Activated B cell treated with CpG ODN at 0.5 μM for 24 hours (primary cell): ENCODE data around the gene SKOR2. TPM values are rescaled to one million over a fixed set of nuclear protein-coding genes. Genes with fewer than 3 reads are reported as not detected.
A peak's percentile ranks its signal among the peaks of the same experiment; 100 is the strongest.

Source experiments
- ATAC-seq: fragments of 200-7000 bp; cut with Tn5 transposase; one replicate; pipeline ENCODE4 v1.10.0; 2021; ENCODE audit warnings: low read depth, mild to moderate bottlenecking, moderate library complexity
- CTCF ChIA-PET: fragments of 350-600 bp; sonication (Branson Sonifier 250); formaldehyde crosslinking; loops from one replicate; lab custom pipeline; 2021; ENCODE audit warnings: antibody characterized with exemption; lab: Charles Lee
- POLR2A ChIA-PET: fragments of 350-600 bp; sonication (Branson Sonifier 250); formaldehyde crosslinking; loops from one replicate; lab custom pipeline; 2021; ENCODE audit warnings: antibody characterized with exemption; lab: Charles Lee
- DNase-seq: peaks from one replicate; pipeline ENCODE4 v3.0.0; 2022
- H3K27ac Mint-ChIP-seq: one replicate; pipeline ENCODE4 v1.8.0; 2020; ENCODE audit warnings: mixed read lengths
- H3K27me3 Mint-ChIP-seq: one replicate; pipeline ENCODE4 v1.8.0; 2021; ENCODE audit warnings: mixed read lengths
- H3K36me3 Mint-ChIP-seq: one replicate; pipeline ENCODE4 v1.8.0; 2021; ENCODE audit warnings: low read depth, mixed read lengths
- H3K4me1 Mint-ChIP-seq: one replicate; pipeline ENCODE4 v1.8.0; 2021; ENCODE audit warnings: mixed read lengths
- H3K4me3 Mint-ChIP-seq: one replicate; pipeline ENCODE4 v1.8.0; 2020; ENCODE audit warnings: mild to moderate bottlenecking, mixed read lengths
- H3K9me3 Mint-ChIP-seq: one replicate; pipeline ENCODE4 v1.8.0; 2020; ENCODE audit warnings: mixed read lengths
- intact Hi-C: fragments of 100-400 bp; cut with micrococcal nuclease; formaldehyde crosslinking; loops from one replicate; pipeline ENCODE4 v1.15.1; 2024
- total RNA-seq: library from RNA; stranded (reverse); gene quantifications from 2 replicates; pipeline ENCODE4 v1.2.3, GENCODE V29; 2022
- TF ChIP-seq, protein P1 (sequence below): fragments of 200-600 bp; IDR thresholded peaks from one replicate; pipeline ENCODE4 v1.8.0; 2022; ENCODE audit warnings: antibody characterized with exemption, mild to moderate bottlenecking

The SKOR2 gene
- total RNA-seq, 1 donor from 2014 or later = not detected

DNA sequence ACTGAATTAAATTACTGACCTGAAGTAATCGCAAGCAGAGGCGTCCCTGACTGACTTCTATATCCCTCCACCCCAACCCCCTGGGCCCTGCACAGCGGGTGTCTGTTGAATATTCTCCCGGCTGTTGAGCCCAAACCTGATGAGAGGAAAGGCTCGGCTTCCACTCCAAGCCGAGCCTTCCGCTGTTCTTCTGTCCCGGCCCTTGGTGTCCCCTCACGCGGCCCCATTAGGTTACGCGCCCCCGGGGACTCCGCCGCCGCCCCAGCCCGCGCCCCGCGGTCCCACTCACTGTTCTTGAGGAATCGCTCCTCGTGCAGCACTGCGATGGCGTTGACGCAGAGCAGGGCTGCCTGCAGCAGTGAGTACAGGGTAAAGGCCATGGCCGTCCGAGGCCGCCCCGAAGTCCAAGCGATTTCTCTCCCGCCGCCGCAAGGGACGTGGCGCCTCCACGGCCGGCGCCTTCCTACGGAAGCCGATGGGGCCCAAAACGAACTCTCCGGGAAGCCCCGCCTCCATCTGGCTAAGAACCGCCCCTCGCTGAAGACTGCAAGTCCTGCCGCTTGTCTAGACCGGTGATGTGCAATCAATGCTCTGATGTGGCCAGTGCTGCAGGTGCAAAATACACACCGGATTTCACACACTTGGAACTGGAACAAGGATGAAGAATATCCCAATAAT is 75.4 kb downstream of the SKOR2 start, which contains the start of gene IER3IP1:
Gene IER3IP1 (minus strand): TSS at position 467 of the 678 bp plus-strand sequence. CDS start 87 bp downstream, at position 380.
- H3K27me3 Mint-ChIP-seq = peaks cover 6% of the 10 kb centered on the region
- H3K9me3 Mint-ChIP-seq = no peaks in the 10 kb centered on the region
- DNase-seq (peak; percentile 86), ATAC-seq (peak; percentile 97)
- TF ChIP-seq, protein P1, sequence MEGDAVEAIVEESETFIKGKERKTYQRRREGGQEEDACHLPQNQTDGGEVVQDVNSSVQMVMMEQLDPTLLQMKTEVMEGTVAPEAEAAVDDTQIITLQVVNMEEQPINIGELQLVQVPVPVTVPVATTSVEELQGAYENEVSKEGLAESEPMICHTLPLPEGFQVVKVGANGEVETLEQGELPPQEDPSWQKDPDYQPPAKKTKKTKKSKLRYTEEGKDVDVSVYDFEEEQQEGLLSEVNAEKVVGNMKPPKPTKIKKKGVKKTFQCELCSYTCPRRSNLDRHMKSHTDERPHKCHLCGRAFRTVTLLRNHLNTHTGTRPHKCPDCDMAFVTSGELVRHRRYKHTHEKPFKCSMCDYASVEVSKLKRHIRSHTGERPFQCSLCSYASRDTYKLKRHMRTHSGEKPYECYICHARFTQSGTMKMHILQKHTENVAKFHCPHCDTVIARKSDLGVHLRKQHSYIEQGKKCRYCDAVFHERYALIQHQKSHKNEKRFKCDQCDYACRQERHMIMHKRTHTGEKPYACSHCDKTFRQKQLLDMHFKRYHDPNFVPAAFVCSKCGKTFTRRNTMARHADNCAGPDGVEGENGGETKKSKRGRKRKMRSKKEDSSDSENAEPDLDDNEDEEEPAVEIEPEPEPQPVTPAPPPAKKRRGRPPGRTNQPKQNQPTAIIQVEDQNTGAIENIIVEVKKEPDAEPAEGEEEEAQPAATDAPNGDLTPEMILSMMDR = no peak
- POLR2A ChIA-PET = no interaction called here
- intact Hi-C loops = loop anchor here (1.0 to 2.0 kb wide), 3 partner anchors 13 to 755 kb away; partner anchors contain the start of genes HDHD2 and SMAD2
- H3K4me3 Mint-ChIP-seq = no peak within 1 kb of the TSS
- peaks cover 2% of the 10 kb centered on the region for H3K4me1 Mint-ChIP-seq
- H3K36me3 Mint-ChIP-seq = peaks cover 5% of the 10 kb centered on the region
- H3K27ac Mint-ChIP-seq = peak within 1 kb of the TSS; percentile 73
- CTCF ChIA-PET = no interaction called here

- TF ChIP-seq, protein P1 = no peak
- H3K9me3 Mint-ChIP-seq = no peaks in the 10 kb centered on the region
- no peak overlapping the region for H3K4me3 Mint-ChIP-seq
- peaks cover 6% of the 10 kb centered on the region for H3K27me3 Mint-ChIP-seq
- H3K36me3 Mint-ChIP-seq = peaks cover 5% of the 10 kb centered on the region
- ChIA-PET POLR2A (interaction anchor here (1.5 kb wide), 1 partner anchor 25 kb away, joined by 8 read pairs; the partner anchor contains the start of gene HDHD2), CTCF (no interaction called here)
- peaks cover 2% of the 10 kb centered on the region for H3K4me1 Mint-ChIP-seq
- DNase-seq = no peak
- peak overlapping the region; percentile 47 for H3K27ac Mint-ChIP-seq
- intact Hi-C loops = no loop called here
- no peak for ATAC-seq
Measured at GRCh38 chr18:47175283-47175897, 76.1 kb downstream of the SKOR2 start.

GRCh38 chr18:47174545-47175116 is 76.8 kb downstream of the SKOR2 start:
- intact Hi-C loops = no loop called here
- no peak for ATAC-seq
- peaks cover 2% of the 10 kb centered on the region for H3K4me1 Mint-ChIP-seq

DNA sequence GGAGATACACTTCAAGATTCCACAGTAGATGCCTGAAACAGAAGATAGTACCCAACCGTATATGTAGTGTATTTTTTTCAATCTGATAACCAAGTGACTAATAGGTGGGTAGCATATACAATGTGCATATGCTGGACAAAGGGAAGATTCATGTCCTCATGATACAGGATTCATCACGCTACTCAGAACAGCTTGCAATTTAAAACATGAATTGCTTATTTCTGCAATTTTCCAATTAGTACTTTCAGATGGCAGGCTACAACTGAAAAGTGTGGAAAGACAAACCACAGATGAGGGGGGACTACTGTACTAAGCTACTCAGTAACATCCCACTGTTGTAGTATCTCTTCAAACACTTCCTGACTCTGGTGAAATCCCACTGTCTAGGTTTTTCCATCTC is 79.0 kb downstream of the SKOR2 start:
- Mint-ChIP-seq H3K4me1 (peaks cover 4% of the 10 kb centered on the region), H3K27me3 (peaks cover 4% of the 10 kb centered on the region), H3K4me3 (no peak overlapping the region), H3K9me3 (no peaks in the 10 kb centered on the region), H3K27ac (no peak overlapping the region), H3K36me3 (peaks cover 5% of the 10 kb centered on the region)
- POLR2A ChIA-PET = no interaction called here
- intact Hi-C loops = no loop called here
- no peak for ATAC-seq
- no peak for DNase-seq
- CTCF ChIA-PET = no interaction called here
- TF ChIP-seq, protein P1 = no peak

More at GRCh38 chr18:47174545-47175116, 76.8 kb downstream of the SKOR2 start:
- Mint-ChIP-seq H3K27ac (no peak overlapping the region), H3K36me3 (peaks cover 5% of the 10 kb centered on the region), H3K27me3 (peaks cover 6% of the 10 kb centered on the region), H3K9me3 (no peaks in the 10 kb centered on the region), H3K4me3 (no peak overlapping the region)
- ChIA-PET POLR2A (interaction anchor here (1.5 kb wide), 1 partner anchor 25 kb away, joined by 8 read pairs; the partner anchor contains the start of gene HDHD2), CTCF (no interaction called here)
- DNase-seq = no peak
- TF ChIP-seq, protein P1 = no peak

DNA sequence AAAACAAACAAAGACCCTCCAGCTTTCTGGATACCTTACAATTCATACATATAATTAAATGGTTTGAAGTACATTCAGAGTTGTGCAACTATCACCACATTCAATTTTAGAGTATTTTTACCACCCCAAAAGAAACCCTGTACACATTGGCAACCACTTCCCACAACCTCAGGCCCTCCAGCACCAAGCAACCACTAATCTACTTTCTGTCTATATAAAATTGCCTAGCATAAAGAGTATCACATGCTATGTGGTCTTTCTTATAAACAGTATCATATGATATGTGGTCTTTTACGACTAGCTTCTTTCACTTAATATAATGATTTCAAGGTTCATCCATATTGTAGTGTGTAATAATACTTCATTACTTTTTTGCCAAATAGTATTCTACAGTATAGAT is 82.5 kb downstream of the SKOR2 start:
- H3K9me3 Mint-ChIP-seq = no peaks in the 10 kb centered on the region
- H3K4me3 Mint-ChIP-seq = no peak overlapping the region
- H3K36me3 Mint-ChIP-seq = peaks cover 7% of the 10 kb centered on the region
- H3K27ac Mint-ChIP-seq = no peak overlapping the region
- ChIA-PET POLR2A (no interaction called here), CTCF (no interaction called here)
- TF ChIP-seq, protein P1 = no peak
- H3K27me3 Mint-ChIP-seq = no peaks in the 10 kb centered on the region
- DNase-seq (no peak), ATAC-seq (no peak)
- H3K4me1 Mint-ChIP-seq = peaks cover 14% of the 10 kb centered on the region
- intact Hi-C loops = no loop called here
